Omental fat pad (tissue), 4 donors: ENCODE measurements around the gene FAM222A. TPM values are rescaled to one million over a fixed set of nuclear protein-coding genes. Genes with fewer than 3 reads are reported as not detected.
A peak's percentile ranks its signal among the peaks of the same experiment; 100 is the strongest.

Experiments
- ATAC-seq: fragments of 150-250 bp; one replicate; pipeline ENCODE4 v1.9.1; 2016; ENCODE audit warnings: mild to moderate bottlenecking, moderate library complexity; ENCODE audit not compliant: low FRiP score
- DNase-seq: peaks from one replicate; pipeline ENCODE4 v3.0.0-alpha.2; 2019; ENCODE audit warnings: low spot score
- total RNA-seq, 4 donors: library from RNA; depleted of rRNA; stranded (reverse); fragments of >200 nt; gene quantifications; one replicate each; pipeline ENCODE4 v1.1.0, GENCODE V29; 2016
- TF ChIP-seq, protein P1 (sequence below), 3 donors: fragments of 450-650 bp; IDR thresholded peaks; one replicate each; pipeline ENCODE4 v1.5.1; 2016 to 2017; ENCODE audit warnings: antibody characterized with exemption in 3 of 3, mild to moderate bottlenecking in 3 of 3, moderate library complexity in 2 of 3

FAM222A gene
- total RNA-seq, 4 donors from 2014 or later = 0.94 to 2.6 (median 2.3) TPM; not detected in 1

DNA sequence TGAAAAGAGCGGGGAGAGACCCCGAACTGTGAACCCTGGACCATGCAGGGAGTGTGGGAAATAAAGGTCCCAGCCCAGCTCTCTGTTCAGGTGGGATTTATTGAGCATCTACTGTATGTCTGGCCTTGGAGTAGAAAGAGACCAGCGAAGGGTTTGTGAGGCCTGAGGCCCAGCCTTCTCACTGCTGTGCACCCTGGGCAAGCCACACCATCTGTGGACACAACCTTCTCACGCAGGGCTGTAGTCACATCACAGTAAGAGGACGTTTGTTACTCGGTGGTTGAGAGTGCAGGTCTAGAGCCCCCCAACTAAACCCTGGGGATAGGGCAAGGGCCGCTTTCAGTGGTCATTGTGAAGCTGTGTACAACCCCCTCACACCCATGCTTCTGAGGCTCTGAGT lies 18.2 kb downstream of the FAM222A start:
- ATAC-seq (no peak), DNase-seq (no peak)
- TF ChIP-seq, protein P1, sequence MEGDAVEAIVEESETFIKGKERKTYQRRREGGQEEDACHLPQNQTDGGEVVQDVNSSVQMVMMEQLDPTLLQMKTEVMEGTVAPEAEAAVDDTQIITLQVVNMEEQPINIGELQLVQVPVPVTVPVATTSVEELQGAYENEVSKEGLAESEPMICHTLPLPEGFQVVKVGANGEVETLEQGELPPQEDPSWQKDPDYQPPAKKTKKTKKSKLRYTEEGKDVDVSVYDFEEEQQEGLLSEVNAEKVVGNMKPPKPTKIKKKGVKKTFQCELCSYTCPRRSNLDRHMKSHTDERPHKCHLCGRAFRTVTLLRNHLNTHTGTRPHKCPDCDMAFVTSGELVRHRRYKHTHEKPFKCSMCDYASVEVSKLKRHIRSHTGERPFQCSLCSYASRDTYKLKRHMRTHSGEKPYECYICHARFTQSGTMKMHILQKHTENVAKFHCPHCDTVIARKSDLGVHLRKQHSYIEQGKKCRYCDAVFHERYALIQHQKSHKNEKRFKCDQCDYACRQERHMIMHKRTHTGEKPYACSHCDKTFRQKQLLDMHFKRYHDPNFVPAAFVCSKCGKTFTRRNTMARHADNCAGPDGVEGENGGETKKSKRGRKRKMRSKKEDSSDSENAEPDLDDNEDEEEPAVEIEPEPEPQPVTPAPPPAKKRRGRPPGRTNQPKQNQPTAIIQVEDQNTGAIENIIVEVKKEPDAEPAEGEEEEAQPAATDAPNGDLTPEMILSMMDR (IDR thresholded peaks at IDR 0.05) = no peak

DNA sequence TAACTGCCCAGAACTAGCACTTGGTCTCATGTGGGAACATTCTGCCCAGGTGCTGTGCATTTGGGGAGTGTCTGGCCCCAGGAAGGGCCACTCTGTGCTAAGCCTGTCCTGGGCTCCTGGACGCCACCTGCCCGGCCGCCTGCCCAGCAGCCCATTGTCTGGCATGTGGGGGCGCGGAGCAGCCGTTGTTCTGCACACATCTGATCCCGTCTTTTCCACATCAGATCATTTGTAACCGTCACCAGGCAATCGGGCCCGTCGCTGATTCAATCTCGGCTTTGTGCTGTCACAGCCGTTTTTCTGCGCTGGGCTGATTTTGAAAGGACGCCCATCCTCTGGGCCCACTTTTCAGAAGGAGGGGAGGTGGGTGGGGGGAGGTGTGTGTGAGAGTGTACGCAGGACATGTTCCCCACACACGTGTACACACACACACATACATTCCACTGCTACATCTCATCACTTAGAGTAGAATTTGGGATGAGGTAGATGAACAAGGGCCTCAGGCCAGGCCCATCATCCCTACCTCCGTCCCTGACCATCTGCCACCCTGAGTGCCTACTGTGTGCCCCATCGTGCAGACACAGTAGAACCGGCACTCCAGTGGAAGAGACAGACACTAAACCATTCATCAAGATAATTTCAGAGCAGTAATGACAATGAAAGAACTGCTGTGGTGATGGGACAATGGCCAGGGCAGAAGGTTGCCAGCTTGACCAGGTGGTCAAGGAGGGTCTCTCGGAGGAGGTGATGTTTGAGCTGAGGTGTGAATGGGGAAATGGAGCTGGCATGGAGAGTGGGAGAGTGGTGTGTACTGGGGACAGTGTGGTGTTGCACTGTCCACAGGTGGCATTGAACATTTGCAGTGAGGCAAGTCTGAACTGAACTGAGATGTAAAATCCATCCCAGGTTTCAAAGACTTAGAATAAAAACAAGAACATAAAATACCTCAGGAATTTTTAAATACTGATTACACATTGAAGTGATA lies 19.0 kb downstream of the FAM222A start:
- TF ChIP-seq, protein P1 (IDR thresholded peaks at IDR 0.05) = no peak
- no peak for ATAC-seq
- no peak for DNase-seq

DNA sequence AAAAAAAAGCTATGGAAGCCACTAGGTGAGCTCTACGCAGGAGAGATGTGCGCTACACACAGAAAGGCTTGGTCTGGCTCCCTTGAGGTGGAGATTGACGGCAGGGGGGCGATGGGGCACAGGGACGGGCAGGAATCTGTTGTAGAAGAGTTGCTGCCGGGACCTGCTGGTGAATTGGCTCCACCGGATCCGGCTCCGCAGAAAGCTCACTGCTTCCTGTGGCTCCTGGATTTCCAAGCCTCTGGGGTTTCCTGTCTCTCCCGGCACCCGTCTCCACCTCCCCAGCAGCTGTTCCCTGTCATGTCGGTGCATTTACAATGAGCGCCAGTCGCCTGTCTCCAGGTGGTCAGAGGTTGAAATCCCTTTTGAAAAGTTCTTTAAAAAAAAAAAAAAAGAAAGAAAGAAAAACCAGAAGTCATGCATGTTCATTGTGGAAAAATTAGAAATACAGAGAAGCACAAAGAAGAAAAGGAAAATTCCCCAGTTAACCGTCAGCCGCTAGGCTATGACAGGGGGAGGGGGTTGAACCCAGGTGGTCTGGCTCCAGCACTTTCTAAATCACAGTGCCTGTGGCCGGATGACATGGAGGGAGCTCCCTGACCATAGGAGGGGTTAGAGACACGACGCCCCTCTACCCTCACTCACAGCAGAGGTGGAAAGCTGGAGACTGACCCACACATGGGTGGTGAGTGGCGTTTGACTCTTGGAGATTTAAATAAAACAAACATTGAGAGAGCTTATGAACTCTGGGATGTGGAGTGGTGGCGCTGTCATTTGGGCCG lies 20.8 kb downstream of the FAM222A start:
- ATAC-seq (no peak), DNase-seq (no peak)
- TF ChIP-seq, protein P1 (IDR thresholded peaks at IDR 0.05) = no peak

DNA sequence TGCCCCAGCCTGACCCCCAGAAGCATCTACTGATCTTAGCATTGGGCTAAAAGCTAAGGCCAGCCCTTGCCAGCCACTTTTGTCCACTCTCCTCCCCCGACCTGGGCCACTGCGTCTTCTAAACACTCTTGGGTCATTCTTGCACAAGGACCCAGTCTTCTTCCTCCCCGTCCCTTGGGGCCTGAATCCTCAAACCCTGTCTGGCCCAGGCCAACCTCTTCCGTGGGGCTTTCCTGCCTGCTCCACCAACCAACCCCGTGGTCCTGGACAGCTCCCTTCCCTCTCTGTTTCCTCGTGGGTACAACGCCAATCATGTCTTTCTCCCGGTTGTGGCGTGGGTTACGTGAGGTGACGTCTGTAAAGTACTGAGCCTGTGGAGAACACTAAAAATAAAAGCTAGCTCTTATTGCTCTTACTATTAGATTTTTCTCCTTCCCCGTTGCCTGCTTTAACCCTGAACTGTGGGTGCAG lies 21.5 kb downstream of the FAM222A start:
- TF ChIP-seq, protein P1 (IDR thresholded peaks at IDR 0.05) = no peak
- no peak for ATAC-seq
- DNase-seq = no peak

DNA sequence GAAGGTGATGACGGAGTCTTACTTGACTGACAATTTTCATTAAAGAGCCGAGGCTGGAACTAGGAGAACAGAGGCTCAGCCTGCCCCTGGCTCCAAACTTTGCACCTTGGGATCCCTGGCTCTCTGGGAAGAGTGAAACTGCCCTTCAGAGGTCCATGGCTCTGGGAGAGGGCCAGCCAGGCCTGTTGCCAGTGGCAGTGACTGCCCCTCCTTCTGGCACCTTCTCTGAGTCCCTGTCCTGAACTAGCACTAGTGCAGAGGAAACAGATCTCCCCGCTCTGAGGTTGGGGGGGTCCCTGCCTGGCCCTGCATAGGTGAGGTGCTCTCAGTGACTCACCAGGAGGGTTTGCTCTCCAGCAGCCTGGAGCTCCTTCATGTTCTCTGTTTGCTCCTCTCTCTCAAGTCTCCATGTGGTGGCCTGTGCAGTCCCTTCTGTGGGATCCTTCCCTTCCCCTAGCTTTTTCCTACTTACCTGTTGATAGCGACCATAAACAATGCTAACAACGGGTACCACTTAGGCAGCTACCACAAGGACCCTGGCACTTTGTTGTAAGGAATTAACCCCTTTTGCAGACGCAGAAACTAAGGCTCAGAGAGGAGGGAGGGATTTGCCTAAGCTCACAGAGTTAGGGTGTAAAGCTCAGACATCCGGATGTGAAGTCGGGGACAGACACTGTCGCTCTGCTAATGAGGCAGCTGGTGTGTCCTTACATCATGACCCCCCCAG lies 22.4 kb downstream of the FAM222A start:
- TF ChIP-seq, protein P1 (IDR thresholded peaks at IDR 0.05) = no peak
- no peak for DNase-seq
- no peak for ATAC-seq

DNA sequence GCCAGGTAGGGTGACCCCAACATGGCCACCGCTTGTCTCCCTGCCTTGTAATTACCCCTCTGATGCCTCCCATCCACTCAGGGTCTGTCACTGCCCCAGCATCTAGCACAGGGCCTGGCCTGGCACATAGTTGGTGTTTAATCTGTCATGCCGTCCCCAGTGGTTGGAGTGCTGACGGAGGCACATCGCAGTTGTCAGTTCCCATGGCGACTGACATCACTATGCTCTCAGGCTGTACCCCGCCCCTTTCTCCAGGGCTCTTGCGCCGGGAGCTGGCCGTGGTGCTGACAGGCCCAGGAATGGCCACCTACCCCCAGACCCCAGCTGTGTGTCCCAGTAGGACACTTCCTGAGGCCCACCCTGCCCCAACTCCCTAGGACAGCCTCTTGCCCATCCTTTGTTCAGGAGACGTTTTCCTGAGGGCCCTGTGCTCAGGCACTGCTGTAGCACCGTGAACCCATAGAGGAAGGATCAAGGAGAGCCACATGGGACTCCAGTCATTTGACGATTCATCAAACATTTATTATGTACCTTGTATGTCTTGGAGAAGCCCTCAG lies 23.0 kb downstream of the FAM222A start:
- no peak for DNase-seq
- TF ChIP-seq, protein P1 (IDR thresholded peaks at IDR 0.05) = no peak
- peak; percentile 21 for ATAC-seq
